Naive thymus-derived CD8-positive, alpha-beta T cell (primary cell): ENCODE data around the gene SHB. TPM values are rescaled to one million over a fixed set of nuclear protein-coding genes. Genes with fewer than 3 reads are reported as not detected.
"Not testable (repeated sequence)": the region's sequence is repeated elsewhere in the genome, so short reads cannot be mapped to it uniquely, and the experiment has no call there.

Experiments
- ATAC-seq, 2 donors: fragments of 150-1000 bp; cut with Tn5 transposase in 1 of 2; sonication (Bioruptor Pico), chemical (Tn5 transposase) in 1 of 2; 1 replicate in 1 of 2; 2 replicates in 1 of 2; pipeline ENCODE4 v1.10.0; 2021; ENCODE audit warnings: mild to moderate bottlenecking in 2 of 2, moderate library complexity in 2 of 2
- POLR2A ChIA-PET: fragments of 350-600 bp; sonication (Branson Sonifier 250); formaldehyde crosslinking; loops from one replicate; lab custom pipeline; 2021; ENCODE audit warnings: antibody characterized with exemption; lab: Charles Lee
- DNase-seq, 10 donors: peaks; one replicate each; pipeline versions ENCODE4 v3.0.0 to v3.0.0-alpha.2; 2020 to 2022
- H3K27ac Mint-ChIP-seq, 10 donors: one replicate each; pipeline ENCODE4 v1.8.0; 2020 to 2022; ENCODE audit warnings: mild to moderate bottlenecking in 10 of 10, mixed read lengths in 10 of 10, moderate library complexity in 4 of 10, inconsistent platforms in 1 of 10
- H3K27me3 Mint-ChIP-seq, 5 donors: one replicate each; pipeline ENCODE4 v1.8.0; 2021 to 2022; ENCODE audit warnings: mixed read lengths in 5 of 5
- H3K36me3 Mint-ChIP-seq, 3 donors: one replicate each; pipeline ENCODE4 v1.8.0; 2020 to 2022; ENCODE audit warnings: mixed read lengths in 3 of 3, mild to moderate bottlenecking in 2 of 3, inconsistent platforms in 1 of 3
- H3K4me1 Mint-ChIP-seq, 4 donors: one replicate each; pipeline ENCODE4 v1.8.0; 2021 to 2022; ENCODE audit warnings: mixed read lengths in 4 of 4
- H3K4me3 Mint-ChIP-seq, 10 donors: one replicate each; pipeline ENCODE4 v1.8.0; 2020 to 2022; ENCODE audit warnings: mild to moderate bottlenecking in 10 of 10, mixed read lengths in 10 of 10, moderate library complexity in 6 of 10, inconsistent platforms in 1 of 10
- H3K9me3 Mint-ChIP-seq, 9 donors: one replicate each; pipeline ENCODE4 v1.8.0; 2020 to 2022; ENCODE audit warnings: mixed read lengths in 9 of 9, mild to moderate bottlenecking in 3 of 9, inconsistent platforms in 1 of 9, moderate library complexity in 1 of 9
- polyA plus RNA-seq, 3 donors: library from polyadenylated mRNA; unstranded; fragments of 300-500 nt; fragmentation: Illumina TruSeq; gene quantifications; one replicate each; pipeline ENCODE4 v1.2.3, GENCODE V29; 2021
- total RNA-seq, 8 experiments: library from RNA in 2 of 8; stranded (reverse) in 2 of 8; gene quantifications; one replicate each; pipeline ENCODE4 v1.2.3 and lab custom pipeline; 2021 to 2026

Gene SHB
- total and polyA plus RNA-seq, 5 experiments from 2014 or later: 0.20 to 1.2 (median 0.54) TPM

- H3K27me3 Mint-ChIP-seq: peaks cover 0 to 2% (median 0%) of the 10 kb centered on the region in 5 donors
These were observed 153.0 kb downstream of the SHB start for GRCh38 chr9:37915911-37916470.

GRCh38 chr9:37914701-37915358 lies 154.2 kb downstream of the SHB start:
- Mint-ChIP-seq H3K9me3 (no peaks in the 10 kb centered on the region), H3K27ac (peak overlapping the region in 1 of 10 donors; percentile 79), H3K36me3 (no peaks in the 10 kb centered on the region), H3K4me3 (no peak overlapping the region), H3K4me1 (peaks cover 0 to 3% (median 0%) of the 10 kb centered on the region in 4 donors), H3K27me3 (peaks cover 0 to 2% (median 0%) of the 10 kb centered on the region in 5 donors)
- DNase-seq (no peak), ATAC-seq (no peak)
- POLR2A ChIA-PET: no interaction called here

More at GRCh38 chr9:37915911-37916470, 153.0 kb downstream of the SHB start:
- Mint-ChIP-seq H3K9me3 (no peaks in the 10 kb centered on the region), H3K36me3 (no peaks in the 10 kb centered on the region), H3K27ac (no peak overlapping the region), H3K4me3 (no peak overlapping the region), H3K4me1 (peaks cover 0 to 3% (median 0%) of the 10 kb centered on the region in 4 donors)
- DNase-seq (no peak), ATAC-seq (no peak)
- POLR2A ChIA-PET: no interaction called here

- Mint-ChIP-seq H3K36me3 (no peaks in the 10 kb centered on the region), H3K27me3 (peaks cover 0 to 2% (median 0%) of the 10 kb centered on the region in 5 donors), H3K4me3 (no peak overlapping the region), H3K4me1 (peaks cover 0 to 3% (median 0%) of the 10 kb centered on the region in 4 donors), H3K27ac (no peak overlapping the region), H3K9me3 (no peaks in the 10 kb centered on the region)
- no peak for ATAC-seq
- no peak for DNase-seq
- POLR2A ChIA-PET: interaction anchor here (0.6 kb wide), 1 partner anchor 489 kb away, joined by 4 read pairs; no protein-coding TSS in a partner anchor
These were observed 154.9 kb downstream of the SHB start for GRCh38 chr9:37914154-37914551.

GRCh38 chr9:37913480-37914153 lies 155.4 kb downstream of the SHB start:
- Mint-ChIP-seq H3K4me3 (no peak overlapping the region), H3K4me1 (peaks cover 0 to 5% (median 0%) of the 10 kb centered on the region in 4 donors), H3K27ac (no peak overlapping the region), H3K9me3 (no peaks in the 10 kb centered on the region), H3K27me3 (peaks cover 0 to 4% (median 0%) of the 10 kb centered on the region in 5 donors), H3K36me3 (no peaks in the 10 kb centered on the region)
- POLR2A ChIA-PET: interaction anchor here (0.6 kb wide), 1 partner anchor 490 kb away, joined by 4 read pairs; no protein-coding TSS in a partner anchor
- DNase-seq (peak; percentile 56 to 85 (median 72)), ATAC-seq (peak; percentile 86 to 91)

GRCh38 chr9:37911271-37911681 lies 157.8 kb downstream of the SHB start:
- H3K36me3 Mint-ChIP-seq: no peaks in the 10 kb centered on the region
- H3K4me1 Mint-ChIP-seq: peaks cover 0 to 5% (median 0%) of the 10 kb centered on the region in 4 donors
- H3K27me3 Mint-ChIP-seq: peaks cover 0 to 4% (median 2%) of the 10 kb centered on the region in 5 donors
- ATAC-seq (no peak), DNase-seq (no peak)
- H3K27ac Mint-ChIP-seq: peak overlapping the region in 1 of 10 donors; percentile 48
- H3K9me3 Mint-ChIP-seq: no peaks in the 10 kb centered on the region
- H3K4me3 Mint-ChIP-seq: no peak overlapping the region
- POLR2A ChIA-PET: no interaction called here

- Mint-ChIP-seq H3K9me3 (no peaks in the 10 kb centered on the region), H3K36me3 (no peaks in the 10 kb centered on the region), H3K27ac (peak overlapping the region in 1 of 10 donors; percentile 22), H3K4me3 (no peak overlapping the region), H3K4me1 (peaks cover 0 to 5% (median 1%) of the 10 kb centered on the region in 4 donors), H3K27me3 (peaks cover 0 to 4% (median 2%) of the 10 kb centered on the region in 5 donors)
- DNase-seq: no peak
- no peak for ATAC-seq
- POLR2A ChIA-PET: no interaction called here
These were observed 158.8 kb downstream of the SHB start for GRCh38 chr9:37910271-37910670.

GRCh38 chr9:37909836-37910235 lies 159.2 kb downstream of the SHB start:
- H3K4me3 Mint-ChIP-seq, H3K27me3 Mint-ChIP-seq, DNase-seq, H3K4me1 Mint-ChIP-seq, ATAC-seq, H3K27ac Mint-ChIP-seq, H3K9me3 Mint-ChIP-seq, POLR2A ChIA-PET, H3K36me3 Mint-ChIP-seq: not testable (repeated sequence)

- ATAC-seq: no peak
- H3K4me3 Mint-ChIP-seq: no peak overlapping the region
- H3K36me3 Mint-ChIP-seq: no peaks in the 10 kb centered on the region
- DNase-seq: no peak
- H3K9me3 Mint-ChIP-seq: no peaks in the 10 kb centered on the region
- peaks cover 3 to 11% (median 10%) of the 10 kb centered on the region in 4 donors for H3K4me1 Mint-ChIP-seq
- peak overlapping the region in 1 of 10 donors; percentile 62 for H3K27ac Mint-ChIP-seq
- POLR2A ChIA-PET: no interaction called here
- H3K27me3 Mint-ChIP-seq: peaks cover 0 to 4% (median 2%) of the 10 kb centered on the region in 5 donors
These were observed 159.7 kb downstream of the SHB start for GRCh38 chr9:37909326-37909725.

GRCh38 chr9:37908698-37909186 lies 160.3 kb downstream of the SHB start:
- ATAC-seq: no peak
- Mint-ChIP-seq H3K4me3 (no peak overlapping the region), H3K9me3 (no peaks in the 10 kb centered on the region), H3K27me3 (peaks cover 0 to 4% (median 2%) of the 10 kb centered on the region in 5 donors), H3K4me1 (peaks cover 4 to 13% (median 13%) of the 10 kb centered on the region in 4 donors), H3K36me3 (no peaks in the 10 kb centered on the region), H3K27ac (no peak overlapping the region)
- no peak for DNase-seq
- POLR2A ChIA-PET: no interaction called here

- H3K27me3 Mint-ChIP-seq: peaks cover 0 to 4% (median 0%) of the 10 kb centered on the region in 5 donors
- H3K27ac Mint-ChIP-seq: peak overlapping the region in 1 of 10 donors; percentile 67
These were observed 160.7 kb downstream of the SHB start for GRCh38 chr9:37908283-37908682.

GRCh38 chr9:37906312-37907239 lies 162.5 kb downstream of the SHB start:
- no peaks in the 10 kb centered on the region for H3K9me3 Mint-ChIP-seq
- H3K4me1 Mint-ChIP-seq: peaks cover 8 to 30% (median 24%) of the 10 kb centered on the region in 4 donors
- POLR2A ChIA-PET: no interaction called here
- H3K27me3 Mint-ChIP-seq: peaks cover 0 to 4% (median 0%) of the 10 kb centered on the region in 5 donors
- H3K27ac Mint-ChIP-seq: peak overlapping the region in 3 of 10 donors; percentile 60 to 88 (median 79)
- H3K4me3 Mint-ChIP-seq: peak overlapping the region in 5 of 10 donors; percentile 15 to 52 (median 48)
- no peak for ATAC-seq
- no peak for DNase-seq
- no peaks in the 10 kb centered on the region for H3K36me3 Mint-ChIP-seq

More at GRCh38 chr9:37908283-37908682, 160.7 kb downstream of the SHB start:
- ATAC-seq (no peak), DNase-seq (no peak)
- POLR2A ChIA-PET: no interaction called here
- H3K4me3 Mint-ChIP-seq: no peak overlapping the region
- H3K9me3 Mint-ChIP-seq: no peaks in the 10 kb centered on the region
- H3K4me1 Mint-ChIP-seq: peaks cover 5 to 14% (median 13%) of the 10 kb centered on the region in 4 donors
- no peaks in the 10 kb centered on the region for H3K36me3 Mint-ChIP-seq

GRCh38 chr9:37905776-37906175 lies 163.3 kb downstream of the SHB start:
- peaks cover 0 to 4% (median 0%) of the 10 kb centered on the region in 5 donors for H3K27me3 Mint-ChIP-seq
- no peaks in the 10 kb centered on the region for H3K9me3 Mint-ChIP-seq
- POLR2A ChIA-PET: no interaction called here
- peak overlapping the region in 5 of 10 donors; percentile 5 to 52 (median 19) for H3K4me3 Mint-ChIP-seq
- peak overlapping the region in 6 of 10 donors; percentile 5 to 88 (median 70) for H3K27ac Mint-ChIP-seq
- DNase-seq (no peak), ATAC-seq (no peak)
- H3K4me1 Mint-ChIP-seq: peaks cover 9 to 30% (median 26%) of the 10 kb centered on the region in 4 donors
- H3K36me3 Mint-ChIP-seq: peaks cover 0 to 1% (median 0%) of the 10 kb centered on the region in 3 donors
